ENCODE measurements around the gene NUDT3.
"Not testable (repeated sequence)": the region's sequence is repeated elsewhere in the genome, so short reads cannot be mapped to it uniquely, and the experiment has no call there.

NUDT3 gene

DNA sequence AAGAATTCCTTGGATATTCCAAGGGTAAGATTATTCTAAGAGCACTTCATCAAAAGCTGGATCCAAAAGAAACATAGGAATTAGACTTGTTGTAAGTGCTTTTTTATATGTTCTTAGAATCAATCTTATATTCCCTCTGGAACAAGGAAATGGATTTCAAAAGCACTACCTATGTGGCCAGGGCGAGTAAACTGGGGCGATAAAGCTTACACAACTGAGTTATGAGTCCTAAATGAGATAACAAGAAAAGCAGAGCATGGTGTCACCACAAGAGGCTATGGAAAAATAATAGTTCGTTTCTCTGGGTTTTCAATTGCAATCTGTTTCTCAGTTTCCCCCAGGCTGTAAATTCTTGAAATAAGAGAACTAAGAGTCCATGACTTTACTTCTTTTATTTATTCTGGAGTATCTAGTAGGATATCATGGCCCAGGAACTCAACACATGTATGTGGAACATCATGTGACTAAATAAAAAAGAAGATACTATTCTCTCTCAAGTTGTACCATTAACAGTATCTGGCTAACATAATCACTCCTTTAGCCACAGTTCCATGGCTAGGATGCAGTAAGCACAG is 51.5 kb downstream of the NUDT3 start:
- DNase-seq: no peak

DNA sequence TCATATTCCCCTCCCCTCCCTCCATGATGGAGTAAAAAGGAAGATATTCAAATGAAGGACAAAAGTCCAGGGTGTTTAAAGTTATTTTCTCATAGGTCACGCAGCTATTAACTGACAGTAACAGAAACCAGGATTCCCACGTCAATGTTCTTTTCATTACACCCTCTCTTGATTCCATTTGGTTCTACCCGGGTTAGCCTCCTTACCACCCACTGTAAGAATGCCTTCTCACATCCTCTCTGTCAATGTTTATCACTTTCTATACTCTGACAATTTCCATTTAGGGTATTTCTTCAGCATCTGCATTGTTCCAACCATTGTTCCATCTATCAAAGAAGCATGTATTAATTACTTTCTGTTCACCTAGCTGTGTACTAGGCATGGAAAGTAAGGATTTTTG is 52.1 kb downstream of the NUDT3 start:
- no peak for DNase-seq

DNA sequence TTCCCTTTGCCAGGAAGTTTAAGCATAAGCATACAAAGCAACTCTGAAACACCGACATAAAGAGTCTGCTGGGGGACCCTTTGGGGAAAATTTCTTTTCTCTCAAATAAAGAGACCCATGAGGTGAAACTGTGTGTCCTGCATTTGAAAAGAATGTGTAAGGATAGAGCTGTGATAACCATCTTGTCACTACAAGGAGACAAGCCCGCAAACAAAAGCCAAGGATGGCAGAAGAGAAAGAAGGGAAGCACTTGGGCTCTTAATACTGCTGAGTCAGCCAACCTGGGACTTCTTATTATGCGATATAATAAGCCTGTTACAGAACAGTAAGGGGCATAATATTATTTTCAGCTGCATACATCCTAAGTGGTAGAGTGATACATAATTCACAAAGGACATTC is 52.5 kb downstream of the NUDT3 start:
- DNase-seq: no peak

DNA sequence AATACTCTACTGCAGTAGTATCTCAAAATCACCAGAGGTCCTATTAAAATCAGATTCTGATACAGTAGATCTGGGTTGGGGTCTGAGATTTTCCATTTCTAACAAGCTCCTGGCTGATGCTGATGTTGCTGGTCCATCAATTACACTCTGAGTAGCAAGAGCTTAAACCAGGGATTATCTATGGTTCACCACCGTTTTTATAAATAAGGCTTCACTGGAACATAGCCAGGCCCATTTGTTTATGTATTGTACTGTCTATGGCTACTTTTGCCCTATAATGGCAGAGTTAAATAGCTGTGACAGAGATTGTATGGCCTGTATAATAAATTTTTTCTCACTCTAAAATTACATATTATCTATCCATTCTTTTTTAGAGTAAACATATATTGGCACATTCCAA is 53.0 kb downstream of the NUDT3 start:
- no peak for DNase-seq

DNA sequence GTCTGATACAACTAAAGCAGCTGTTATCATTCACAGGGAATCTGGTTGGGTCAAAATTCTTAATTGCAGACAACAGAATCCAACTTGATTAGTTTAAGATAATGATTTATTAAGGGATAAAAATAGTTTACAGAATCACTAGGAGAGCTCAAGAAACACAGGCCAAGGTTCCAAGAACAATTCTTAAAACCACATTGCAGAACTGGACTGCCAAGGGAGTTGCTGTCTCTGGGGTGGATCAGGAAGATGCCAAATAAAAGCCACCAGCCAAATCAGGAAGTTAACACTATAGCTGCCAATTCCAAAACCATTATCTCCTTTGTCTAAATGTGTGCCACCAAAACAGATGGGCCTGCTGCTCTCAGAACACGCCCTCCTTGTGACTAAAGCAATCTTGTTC is 53.7 kb downstream of the NUDT3 start:
- DNase-seq: no peak

DNA sequence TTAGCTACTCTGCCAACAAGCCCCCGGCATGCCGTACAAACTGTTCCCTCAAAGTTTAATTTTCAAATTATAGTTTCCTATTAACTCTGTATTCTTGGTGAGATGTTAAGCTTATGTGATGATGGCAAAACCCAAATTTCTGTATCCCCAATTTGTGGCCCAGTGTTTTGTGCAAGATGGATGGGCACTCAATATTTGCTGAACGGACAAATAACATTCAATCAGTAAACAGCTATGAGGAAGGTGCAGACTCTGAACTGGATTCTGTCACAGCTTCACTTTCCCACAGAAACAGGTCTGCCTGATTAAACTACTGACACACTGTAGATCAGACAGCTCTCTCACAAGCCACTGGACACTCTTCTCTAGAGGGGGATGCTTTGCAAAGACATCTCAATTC is 54.1 kb downstream of the NUDT3 start:
- DNase-seq: no peak

DNA sequence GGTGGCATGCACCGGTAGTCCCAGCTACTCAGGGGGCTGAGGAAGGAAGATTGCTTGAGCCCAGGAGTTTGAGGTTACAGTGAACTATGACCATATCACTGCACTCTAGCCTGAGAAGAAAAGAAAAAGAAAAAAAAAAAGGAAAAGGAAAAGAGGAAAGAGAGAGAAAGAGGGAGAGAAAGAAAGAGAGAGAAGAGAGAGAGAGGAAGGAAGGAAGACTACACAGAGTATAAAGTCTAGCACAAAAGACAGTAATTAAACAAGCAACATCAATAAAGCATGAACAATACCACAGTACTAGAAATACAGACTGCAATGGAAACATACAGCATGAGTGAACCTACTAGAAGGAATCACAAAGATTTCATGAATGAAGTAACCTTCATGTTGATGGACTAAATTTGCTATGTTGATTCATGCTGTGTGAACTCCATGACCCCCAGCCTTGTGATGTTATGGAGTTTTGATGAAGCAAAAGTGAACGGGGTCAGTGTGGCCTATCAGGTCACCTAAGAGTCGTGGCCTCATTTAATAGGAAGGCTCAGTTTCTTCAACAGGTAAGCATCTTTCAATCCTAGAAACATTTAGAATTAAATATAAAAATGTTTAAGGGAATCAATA is 57.6 kb downstream of the NUDT3 start:
- DNase-seq: no peak

DNA sequence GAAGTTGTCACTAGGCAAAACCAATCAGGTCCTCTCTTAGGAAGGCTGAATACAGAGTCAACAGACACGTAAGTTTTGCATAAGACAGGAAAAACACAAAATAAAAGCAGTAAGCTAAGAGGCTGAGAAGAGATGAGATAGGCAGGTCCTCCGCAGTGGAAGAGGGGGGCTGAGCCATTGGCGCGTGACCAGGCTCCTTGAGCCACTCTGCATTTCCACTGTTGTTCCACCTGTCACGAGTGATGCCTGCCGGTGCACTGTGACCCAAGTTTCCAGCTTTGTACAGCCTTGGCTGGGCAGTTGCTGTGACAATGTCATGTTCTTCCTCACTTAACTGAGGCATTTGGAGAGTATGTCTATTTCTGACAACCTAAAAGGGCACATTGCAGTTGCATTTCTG is 58.6 kb downstream of the NUDT3 start:
- DNase-seq: no peak

DNA sequence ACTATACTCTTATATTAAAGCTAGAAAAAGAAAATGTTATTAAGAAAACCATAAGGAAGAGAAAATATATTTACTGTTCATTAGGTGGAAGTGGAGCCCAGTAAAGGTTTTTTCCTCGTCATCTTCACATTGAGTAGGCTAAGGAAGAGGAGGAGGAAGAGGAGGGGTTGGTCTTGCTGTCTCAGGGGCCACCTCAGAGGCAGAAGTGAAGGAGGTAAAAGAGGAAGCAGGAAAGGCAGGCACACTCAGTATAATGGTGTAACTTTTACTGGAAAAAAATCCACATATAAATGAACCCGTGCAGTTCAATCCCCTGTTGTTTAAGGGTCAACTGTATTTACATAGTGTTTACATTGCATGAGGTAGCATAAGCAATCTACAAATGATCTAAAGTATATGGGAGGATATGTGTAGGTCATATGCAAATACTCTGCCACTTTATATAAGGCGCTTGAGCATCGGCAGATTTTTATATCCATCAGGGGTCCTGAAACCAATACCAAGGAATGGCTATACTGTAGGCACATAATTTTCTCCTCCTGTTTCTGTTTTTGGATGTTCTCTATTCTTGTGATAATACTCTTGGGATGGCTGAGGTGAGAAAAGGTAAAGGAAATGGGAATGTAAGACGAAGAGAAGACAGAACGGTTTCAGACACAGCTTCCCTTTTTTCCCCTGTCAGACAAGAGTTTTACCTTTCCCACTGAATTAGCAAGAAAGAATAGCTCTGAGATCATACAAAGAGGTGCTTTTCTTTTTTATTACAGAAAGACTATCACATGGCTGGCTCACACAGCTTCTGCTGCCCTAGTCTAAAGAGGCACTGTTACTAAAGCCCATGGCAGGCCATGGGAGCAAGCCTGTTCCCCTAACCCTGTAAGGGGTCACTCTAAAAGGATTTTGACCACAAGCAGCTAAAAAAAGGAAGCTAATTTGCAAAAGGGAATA is 59.9 kb downstream of the NUDT3 start:
- no peak for DNase-seq

DNA sequence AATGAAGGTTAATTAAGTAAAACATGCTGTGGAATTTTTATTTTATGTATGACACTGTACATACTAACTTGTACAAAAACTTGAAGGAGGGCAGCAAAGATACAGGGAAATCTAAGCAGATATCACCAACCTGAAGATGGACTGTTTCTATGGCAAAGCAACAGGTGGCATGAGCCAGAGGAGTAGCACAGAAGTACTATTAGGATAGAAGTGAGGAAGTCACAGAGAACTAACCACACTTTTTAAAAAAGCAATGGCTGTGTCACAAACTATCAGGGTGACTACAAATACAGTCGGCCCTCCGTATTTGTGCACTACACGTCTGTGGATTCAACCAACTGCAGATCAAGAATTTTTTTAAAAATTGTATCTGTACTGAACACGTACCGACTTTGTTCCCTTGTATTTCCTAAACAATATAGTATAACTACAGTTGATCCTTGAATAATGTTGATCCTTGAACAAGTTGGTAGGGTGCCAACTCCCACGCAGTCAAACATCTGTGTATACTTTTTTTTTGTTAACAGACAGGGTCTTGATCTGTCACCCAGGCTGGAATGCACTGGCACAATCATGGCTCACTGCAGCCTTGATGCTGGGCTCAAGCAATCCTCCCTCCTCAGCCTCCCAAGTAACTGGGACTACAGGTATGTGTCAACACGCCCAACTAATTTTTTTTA is 61.0 kb downstream of the NUDT3 start:
- no peak for DNase-seq

DNA sequence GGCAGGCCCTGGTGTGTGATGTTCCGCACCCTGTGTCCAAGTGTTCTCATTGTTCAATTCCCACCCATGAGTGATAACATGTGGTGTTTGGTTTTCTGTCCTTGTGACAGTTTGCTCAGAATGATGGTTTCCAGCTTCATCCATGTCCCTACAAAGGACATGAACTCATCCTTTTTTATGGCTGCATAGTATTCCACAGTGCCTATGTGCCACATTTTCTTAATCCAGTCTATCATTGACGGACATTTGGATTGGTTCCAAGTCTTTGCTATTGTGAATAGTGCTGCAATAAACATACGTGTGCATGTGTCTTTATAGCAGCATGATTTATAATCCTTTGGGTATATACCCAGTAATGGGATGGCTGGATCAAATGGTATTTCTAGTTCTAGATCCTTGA is 62.7 kb downstream of the NUDT3 start:
- DNase-seq: not testable (repeated sequence)

DNA sequence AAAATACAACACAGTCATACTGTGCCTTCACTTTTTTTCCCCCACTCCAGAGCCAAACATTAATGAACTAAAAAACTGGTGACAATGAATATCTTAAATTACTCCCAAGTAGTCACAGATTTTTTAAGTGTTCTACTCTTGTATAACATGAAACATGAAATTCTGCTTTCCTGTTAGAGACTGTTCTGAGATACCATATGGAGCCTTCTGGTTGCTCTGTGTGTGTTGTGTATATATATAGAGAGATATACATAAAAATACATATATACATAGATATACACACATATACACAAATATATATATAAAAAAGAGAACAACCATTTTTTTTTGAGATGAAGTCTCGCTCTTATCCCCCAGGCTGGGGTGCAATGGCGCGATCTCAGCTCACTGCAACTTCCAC is 63.5 kb downstream of the NUDT3 start:
- no peak for DNase-seq

DNA sequence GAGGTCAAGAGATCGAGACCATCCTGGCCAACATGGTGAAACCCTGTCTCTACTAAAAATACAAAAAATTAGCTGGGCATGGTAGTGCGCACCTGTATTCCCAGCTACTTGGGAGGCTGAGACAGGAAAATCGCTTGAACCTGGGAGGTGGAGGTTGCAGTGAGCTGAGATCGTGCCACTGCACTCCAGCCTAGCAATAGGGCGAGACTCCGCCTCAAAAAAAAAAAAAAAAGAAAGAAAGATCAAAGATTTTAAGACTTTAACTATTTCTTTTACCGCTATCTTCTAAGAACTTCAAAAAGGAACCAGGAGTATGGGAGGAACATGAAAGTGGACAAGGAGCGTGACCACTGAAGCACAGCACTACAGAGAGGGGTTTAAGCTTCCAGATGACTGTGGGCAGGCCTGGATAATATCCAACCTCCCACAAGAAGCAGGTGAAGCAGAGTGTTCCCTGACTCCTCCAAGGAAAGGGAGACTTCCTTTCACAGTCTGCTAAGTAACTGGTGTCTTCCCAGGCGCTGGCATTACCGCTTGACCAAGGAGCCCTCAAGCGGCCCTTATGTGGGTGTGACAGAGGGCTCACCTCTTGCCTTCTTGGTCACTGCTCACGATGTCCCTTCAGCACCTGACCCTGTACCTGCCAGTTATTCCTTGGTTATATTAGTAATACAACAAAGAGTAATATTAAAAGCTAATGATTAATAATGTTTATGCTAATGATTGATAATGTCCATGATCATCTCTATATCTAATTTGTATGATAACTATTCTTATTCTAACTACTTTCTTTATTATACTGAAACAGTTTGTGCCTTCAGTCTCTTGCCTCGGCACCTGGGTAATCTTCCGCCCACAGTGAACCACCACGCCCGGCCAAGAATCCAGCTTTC is 64.9 kb downstream of the NUDT3 start:
- not testable (repeated sequence) for DNase-seq

DNA sequence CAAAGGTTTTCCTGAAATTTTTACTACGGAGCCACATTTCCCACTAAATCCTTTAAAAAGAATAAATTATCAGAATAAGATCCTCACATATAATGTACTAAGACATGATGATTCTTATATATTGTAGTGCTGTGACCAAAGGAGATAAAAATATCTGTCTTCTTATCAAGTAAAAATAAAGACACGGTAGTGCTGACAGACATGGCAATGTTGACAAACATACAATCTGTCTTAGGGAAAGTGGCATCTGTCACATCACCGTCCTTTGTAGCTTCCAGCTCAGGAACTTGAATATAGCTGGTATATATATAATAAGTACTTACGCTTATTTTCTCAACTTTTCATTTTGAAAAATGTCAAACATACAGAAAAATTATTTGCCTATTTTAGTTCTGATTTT is 66.8 kb downstream of the NUDT3 start:
- DNase-seq: no peak

DNA sequence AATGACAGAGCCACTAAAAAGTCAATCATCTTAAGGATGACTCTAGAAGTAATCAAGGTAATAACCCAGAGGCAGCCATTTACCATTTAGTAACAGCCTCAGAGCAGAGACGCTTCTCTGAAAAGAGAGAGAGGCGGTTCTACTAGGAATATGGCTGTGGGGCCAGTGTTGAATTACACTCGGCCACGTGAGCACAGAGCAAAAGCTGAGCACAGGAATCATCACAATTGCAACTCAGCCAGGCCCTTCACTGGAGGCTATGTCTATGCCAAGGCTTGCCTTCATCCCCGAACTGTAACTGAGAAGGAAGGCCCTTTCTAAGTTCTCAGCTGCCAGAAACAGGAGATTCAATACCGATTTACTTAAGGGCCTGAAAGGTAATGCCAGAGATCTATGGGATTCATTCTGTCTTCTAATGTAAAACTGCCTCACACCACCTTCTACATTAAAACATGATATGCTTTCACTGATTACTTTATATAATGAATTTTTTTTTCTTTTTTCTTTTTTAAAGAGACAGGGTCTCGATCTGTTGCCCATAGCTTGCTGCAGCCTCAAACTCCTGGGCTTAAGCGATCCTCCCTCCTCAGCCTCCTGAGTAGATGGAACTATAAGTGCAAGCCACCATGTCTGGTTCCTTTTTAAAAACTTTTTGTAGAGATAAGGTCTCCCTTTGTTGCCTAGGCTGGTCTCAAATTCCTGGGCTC is 67.6 kb downstream of the NUDT3 start:
- DNase-seq: no peak

DNA sequence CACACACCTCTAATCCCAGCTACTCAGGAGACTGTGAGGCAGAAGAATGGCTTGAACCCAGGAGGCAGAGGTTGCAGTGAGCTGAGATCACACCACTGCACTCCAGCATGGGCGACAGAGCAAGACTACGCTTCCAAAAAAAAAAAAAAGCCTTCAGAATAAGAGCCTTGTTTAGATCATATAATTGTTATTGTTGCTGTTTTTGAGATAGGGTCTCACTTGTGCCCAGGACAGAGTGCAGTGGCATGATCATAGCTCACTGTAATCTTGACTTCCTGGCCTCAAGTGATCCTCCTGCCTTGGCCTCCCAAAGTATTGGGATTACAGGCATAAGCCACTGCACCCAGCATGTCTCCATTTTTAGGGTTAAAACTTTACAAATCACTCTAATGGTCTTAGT is 68.2 kb downstream of the NUDT3 start:
- DNase-seq: not testable (repeated sequence)

DNA sequence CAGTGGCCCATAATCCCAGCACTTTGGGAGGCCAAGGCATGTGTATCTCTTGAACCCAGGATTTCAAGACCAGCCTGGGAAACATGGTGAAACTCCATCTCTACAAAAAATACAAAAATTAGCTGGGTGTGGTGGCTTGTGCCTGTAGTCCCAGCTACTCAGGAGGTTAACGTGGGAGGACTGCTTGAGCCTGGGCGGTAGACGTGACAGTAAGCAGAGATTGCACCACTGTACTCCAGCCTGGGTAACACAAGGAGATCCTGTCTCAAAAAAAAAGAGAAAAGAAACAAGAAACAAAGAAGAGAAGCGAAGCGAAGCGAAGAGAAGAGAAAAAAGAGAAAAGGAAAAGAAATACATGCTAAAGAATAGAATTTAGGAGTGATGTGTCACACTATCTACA is 69.2 kb downstream of the NUDT3 start:
- no peak for DNase-seq

DNA sequence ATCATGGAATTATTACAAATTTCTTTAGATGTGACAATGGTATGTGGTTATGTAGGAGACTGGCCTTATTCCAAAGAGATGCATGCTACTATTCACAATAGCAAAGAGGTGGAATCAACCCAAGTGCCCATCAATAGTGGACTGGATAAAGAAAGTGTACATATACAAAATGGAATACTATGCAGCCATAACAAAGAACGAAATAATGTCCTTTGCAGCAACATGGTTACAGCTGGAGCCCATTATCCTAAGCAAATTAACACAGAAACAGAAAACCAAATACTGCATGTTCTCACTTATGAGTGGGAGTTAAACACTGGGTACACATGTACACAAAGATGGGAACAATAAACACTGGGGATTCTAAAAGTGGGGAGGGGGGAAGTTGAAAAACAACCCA is 69.7 kb downstream of the NUDT3 start:
- no peak for DNase-seq

DNA sequence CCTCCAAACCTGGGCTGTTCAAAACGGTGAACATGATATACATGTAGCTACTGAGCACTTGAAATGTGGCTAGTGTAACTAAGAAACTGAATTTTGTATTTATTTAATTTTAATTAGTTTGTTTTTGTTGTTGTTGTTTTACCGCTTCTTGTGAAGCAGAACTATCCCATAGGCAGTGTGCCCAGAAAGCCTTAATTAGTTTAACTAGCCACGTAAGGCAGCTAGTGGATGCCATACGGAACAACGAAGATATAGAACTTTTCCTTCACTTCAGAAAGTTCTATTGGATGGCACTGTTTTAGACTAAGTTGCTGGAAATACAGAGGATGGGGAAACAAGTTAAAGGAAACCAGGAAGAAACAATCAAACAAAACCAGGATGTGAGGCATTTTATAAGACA is 70.6 kb downstream of the NUDT3 start:
- no peak for DNase-seq

DNA sequence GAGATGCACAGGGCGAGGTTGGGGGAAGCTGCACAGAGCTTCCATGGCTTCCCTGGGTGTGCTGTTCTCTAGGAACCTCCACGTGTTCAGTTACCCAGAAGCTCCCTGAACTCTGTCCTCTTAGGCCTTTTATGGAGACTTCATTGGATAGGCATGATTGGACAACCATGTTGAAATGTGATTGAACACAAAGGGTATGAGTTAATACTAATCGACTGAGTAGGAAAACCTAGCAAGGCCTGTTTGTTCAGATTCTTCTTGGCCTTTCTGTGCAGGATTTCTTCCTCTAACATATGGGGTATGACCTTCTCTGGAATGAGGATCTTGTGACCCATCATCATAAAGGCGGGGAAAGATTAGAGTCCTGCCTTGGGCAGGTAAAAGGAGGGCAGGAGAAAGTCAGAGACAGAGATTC is 73.0 kb downstream of the NUDT3 start:
- no peak for DNase-seq

DNA sequence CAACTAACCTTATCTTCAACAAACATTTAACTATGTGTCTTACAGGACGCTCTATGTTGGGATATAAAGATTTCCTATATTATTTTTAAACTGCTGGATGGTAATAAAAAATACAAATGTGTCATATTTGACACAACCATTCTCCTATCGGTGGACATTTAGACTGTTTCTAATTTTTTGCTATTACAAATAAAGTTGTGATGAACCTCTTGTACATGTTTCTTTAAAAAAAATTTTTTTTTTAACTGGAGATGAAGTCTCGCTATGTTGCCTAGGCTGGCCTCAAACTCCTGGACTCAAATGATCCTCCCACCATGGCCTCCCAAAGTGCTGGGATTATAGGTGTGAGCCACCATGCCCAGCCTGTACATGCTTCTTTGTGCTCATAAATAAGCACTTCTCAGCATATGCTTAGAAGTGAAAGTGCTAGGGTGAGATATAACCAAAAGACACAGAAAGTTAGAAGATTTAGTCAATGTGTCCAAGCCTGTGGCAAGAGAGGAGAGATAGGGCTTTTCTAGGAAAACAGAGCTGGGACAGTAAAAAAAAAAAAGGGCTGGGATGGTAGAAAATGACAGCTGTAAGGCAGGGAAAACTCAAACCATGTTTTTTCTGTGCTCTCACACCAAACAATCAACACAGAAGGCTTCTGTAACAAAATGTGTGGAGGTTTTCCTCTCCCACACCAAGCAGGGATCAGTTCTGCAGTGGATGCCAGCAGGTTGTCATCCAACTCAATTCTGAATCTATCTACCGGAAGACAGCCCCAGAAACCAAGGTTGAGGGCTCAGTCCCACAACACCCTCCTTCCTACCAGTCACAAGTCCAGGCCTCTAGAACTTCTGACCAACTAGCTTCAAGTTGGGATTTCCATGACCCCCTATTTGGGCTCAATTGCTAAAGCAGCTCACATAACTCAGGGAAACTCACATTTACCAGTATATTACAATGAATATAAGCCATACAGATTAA is 73.7 kb downstream of the NUDT3 start:
- no peak for DNase-seq
